ENCODE measurements around the gene C19orf12.
"Not testable (repeated sequence)": the region's sequence is repeated elsewhere in the genome, so short reads cannot be mapped to it uniquely, and the experiment has no call there.

Gene C19orf12

GRCh38 chr19:29675120-29675649 lies 39.9 kb downstream of the C19orf12 start:
- no peak for DNase-seq

DNA sequence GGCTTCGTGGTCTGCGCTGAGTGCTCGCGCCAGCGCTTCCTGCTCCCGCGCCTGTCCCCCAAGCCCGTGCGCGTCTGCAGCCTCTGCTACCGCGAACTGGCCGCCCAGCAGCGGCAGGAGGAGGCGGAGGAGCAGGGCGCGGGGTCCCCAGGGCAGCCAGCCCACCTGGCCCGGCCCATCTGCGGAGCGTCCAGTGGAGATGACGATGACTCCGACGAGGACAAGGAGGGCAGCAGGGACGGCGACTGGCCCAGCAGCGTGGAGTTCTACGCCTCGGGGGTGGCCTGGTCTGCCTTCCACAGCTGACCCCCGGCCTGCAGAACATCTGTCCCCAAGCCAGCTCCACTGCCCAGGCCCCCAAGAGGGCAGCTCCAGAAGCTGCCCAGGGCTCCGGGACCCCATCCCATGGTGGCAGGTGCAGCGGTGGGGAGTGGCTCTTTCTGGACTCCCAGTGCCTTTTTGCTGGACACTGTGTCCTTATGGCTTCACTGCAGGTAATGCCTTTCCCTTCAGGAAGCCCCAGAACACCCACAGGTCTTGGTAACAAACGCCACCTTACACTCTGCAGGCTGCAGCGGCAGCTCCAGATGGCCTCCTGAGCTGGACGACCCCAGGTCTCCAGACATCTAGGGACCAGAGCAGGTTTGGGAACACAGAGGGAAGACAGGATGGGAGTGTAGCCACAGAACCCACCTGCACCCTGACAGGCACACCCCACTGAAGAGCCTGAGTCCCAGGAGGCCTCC lies 40.5 kb downstream of the C19orf12 start:
- no peak for DNase-seq

- DNase-seq, result no peak
Observed at GRCh38 chr19:29673451-29674371, 41.4 kb downstream of the C19orf12 start.

- no peak for DNase-seq
Observed at GRCh38 chr19:29672933-29673336, 42.1 kb downstream of the C19orf12 start.

GRCh38 chr19:29672319-29672932 lies 42.6 kb downstream of the C19orf12 start:
- DNase-seq, result no peak

DNA sequence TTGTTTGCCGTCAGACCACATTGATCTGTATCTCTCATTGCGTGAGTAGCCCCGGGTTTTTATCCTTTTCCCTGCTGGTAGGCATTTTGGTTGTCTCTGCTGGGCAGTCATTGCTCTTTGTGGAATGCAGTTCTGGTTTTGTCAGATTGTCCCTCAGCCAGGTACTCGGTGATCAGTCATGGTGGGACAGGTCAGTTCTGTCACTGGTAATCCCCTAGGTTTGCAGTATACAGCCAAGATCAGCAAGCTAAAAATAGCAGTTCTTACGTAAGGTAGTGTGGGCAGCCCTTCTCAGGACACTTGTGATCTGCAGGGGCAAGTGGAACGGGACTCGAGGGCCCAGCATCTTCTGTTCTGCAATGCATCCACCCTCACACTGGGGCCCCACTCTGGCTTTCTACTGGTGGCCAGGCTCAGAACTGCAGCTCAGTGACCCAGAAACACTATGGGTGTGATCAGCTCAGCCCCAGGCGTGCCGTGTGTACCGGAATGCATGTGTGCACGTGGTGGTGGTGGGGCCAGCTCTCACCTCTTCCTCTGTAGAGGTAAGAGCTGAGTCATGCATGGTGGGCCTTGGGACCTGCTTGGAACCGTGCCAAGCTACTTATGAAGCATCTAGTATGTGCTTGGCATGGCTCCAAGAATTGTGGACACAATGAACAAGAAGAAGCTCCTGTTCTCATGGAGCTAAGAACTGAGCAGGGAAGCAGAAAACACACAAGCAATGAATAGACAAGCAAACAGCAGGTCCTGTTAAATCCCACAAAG lies 43.5 kb downstream of the C19orf12 start:
- no peak for DNase-seq

DNA sequence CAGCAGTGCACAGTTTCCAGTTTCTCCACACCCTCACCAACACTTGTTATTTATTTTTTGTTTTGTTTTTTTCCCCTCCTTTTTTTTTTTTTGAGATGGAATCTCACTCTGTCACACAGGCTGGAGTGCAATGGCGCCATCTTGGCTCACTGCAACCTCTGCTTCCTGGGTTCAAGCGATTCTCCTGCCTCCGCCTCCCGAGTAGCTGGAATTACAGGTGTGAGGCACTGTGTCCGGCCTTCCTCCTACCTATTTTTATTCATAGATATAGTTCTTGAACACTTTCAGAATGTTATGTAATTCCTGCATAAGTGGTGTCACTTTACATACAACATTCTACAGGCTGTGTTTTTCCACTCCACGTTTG lies 44.1 kb downstream of the C19orf12 start:
- not testable (repeated sequence) for DNase-seq

DNA sequence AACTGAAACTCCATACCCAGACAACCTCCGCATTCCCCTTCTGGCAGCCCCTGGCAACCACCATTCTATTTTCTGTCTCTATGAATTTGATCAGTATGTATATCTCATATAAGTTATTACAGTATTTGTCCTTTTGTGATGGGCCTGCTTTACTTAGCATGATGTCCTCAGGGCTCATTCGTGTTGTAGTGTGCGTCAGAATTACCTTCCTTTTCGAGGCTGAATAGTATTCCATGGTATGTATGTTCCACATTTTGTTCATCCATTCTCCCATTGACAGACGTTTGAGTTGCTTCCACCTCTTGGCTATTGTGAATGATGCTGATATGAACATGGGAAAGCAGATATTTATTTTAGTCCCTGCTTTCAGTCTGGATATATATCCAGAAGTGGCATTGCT lies 44.8 kb downstream of the C19orf12 start:
- DNase-seq, result no peak

GRCh38 chr19:29668746-29669609 lies 46.1 kb downstream of the C19orf12 start:
- no peak for DNase-seq

DNA sequence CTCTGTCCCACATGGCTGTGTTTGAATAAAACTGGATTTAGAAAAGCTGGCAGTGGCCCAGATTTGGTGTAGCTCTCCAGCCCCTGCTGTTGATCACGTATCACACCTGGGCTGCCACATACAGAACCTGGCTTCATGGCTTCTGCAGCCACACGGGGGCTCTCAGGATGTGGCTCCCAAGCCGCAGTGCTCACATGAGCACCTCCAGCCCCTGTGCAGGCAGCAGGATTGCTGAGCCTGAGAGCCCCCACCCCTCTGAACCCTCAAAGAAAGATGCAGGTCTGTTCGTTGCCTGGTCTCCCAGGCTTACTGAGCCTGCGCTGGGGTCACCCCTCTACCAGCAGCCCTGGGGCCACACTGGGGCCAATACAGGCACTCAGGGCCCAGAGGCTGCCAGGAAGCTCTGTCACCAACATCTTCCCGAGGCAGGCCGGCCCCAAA lies 47.1 kb downstream of the C19orf12 start:
- DNase-seq, result no peak

- no peak for DNase-seq
Observed at GRCh38 chr19:29667387-29667783, 47.7 kb downstream of the C19orf12 start.

- no peak for DNase-seq
Observed at GRCh38 chr19:29666578-29667386, 48.3 kb downstream of the C19orf12 start.

GRCh38 chr19:29665826-29666577 lies 49.1 kb downstream of the C19orf12 start:
- no peak for DNase-seq

GRCh38 chr19:29665215-29665825 lies 49.7 kb downstream of the C19orf12 start, which contains the start of gene PLEKHF1:
PLEKHF1 (plus strand) TSS chr19:29665461; CDS start chr19:29673840, 8,379 bp downstream.
- DNase-seq, result peak; percentile 54

DNA sequence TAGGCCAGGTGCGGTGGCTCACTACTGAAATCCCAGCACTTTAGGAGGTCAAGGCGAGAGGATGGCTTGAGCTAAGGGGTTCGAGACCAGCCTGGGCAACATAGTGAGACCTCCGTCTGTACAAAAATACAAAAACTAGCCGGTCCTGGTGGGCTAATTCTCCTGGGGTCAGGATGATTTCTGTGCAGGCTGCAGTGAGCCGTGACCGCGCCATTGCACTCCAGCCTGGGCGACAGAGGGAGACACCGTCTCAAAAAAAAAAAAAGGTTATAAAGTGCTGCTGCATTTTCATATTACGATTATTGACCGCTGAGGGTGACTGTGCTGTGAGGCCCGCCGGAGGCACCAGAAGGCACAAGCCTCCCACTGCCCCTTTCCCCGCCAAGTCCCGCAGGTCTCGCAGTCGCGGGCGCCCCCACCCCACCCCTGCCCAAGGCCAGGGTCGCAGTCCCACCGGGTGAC lies 50.3 kb downstream of the C19orf12 start:
- no peak for DNase-seq

- DNase-seq, result no peak
Observed at GRCh38 chr19:29663861-29664752, 51.0 kb downstream of the C19orf12 start.

DNA sequence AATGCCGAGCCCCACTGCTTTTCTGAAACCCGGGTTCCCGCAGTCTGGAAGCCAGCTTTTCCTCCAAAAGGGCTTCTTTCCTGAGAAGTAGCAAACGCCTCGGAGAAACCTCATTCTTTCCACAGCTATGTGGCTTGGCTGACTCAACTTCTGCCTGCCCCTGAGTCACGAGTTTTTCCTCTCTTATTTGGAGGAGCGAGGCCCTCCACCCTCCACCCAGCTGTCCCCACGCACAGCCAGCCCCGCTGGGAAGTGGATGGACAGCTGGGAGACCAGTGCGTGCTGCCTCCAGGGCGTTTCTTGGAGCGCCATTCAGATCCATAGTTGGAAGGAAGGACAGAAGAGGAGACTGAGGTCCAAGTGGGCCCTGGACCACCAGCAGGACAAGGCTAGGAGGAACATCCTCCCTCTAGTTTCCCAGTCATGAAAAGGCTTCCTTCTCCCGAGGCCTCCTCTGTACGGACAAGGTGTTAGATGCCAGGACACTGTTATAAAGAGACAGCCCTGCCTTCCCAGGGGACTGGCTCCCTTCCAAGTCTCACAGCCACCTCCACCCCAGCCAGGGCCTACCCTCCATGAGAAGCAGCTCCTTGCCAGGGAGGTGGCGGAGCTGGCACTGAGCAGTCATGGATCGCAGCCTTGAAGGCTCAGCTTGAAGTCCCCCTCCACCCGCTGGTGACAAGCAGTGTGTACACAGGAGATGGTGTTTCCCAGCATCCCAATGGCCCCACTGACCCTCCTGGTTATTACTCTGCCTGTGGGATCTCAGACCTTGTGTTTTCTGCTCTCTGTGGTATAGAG lies 52.3 kb downstream of the C19orf12 start:
- no peak for DNase-seq

Measured in NCI-H510A treated with DMSO at 0.1 percent for 48 hours (cell line).